Endothelial cell of umbilical vein (primary cell): ENCODE data around the gene CENPF. TPM values are rescaled to one million over a fixed set of nuclear protein-coding genes. Genes with fewer than 3 reads are reported as not detected.

ENCODE experiments used
- BruUV-seq: library from RNA; stranded (reverse); fragments of 400-500 nt; replicated peaks from 2 replicates; lab custom pipeline; 2021; lab: Mats Ljungman, UMichigan
- CTCF ChIA-PET: fragments of 300-600, 350-600 bp; sonication (Branson Sonifier 250); formaldehyde crosslinking; loops from one replicate; lab custom pipeline; 2021; ENCODE audit warnings: antibody characterized with exemption, inconsistent platforms; lab: Charles Lee
- POLR2A ChIA-PET: fragments of 300-600, 350-600 bp; sonication (Branson Sonifier 250); formaldehyde crosslinking; loops from one replicate; lab custom pipeline; 2021; ENCODE audit warnings: antibody characterized with exemption, inconsistent platforms; lab: Charles Lee
- DNase-seq: peaks from one replicate; pipeline ENCODE4 v3.0.0-alpha.2; 2011; ENCODE audit warnings: low read depth, low spot score
- FAIRE-seq: peaks from 2 replicates; lab custom pipeline; 2011; peaks lifted over from hg19 to GRCh38; lab: Jason Lieb, UNC
- H2AFZ ChIP-seq: 2 replicates; pipeline ENCODE4 v1.6.0; 2012; ENCODE audit warnings: low read depth, low read length, control low read depth, inconsistent platforms
- H3K27ac ChIP-seq: 2 replicates; pipeline ENCODE4 v1.5.1; 2011; ENCODE audit warnings: low read depth, mild to moderate bottlenecking, control low read depth, low read length, moderate library complexity; ENCODE audit not compliant: insufficient read depth
- H3K27me3 ChIP-seq, 2 experiments: 2 replicates each; pipeline versions ENCODE4 v1.6.0 to v1.6.1; 2011; ENCODE audit warnings: low read length in 2 of 2, mixed read lengths in 1 of 2; ENCODE audit not compliant: control insufficient read depth in 2 of 2, insufficient read depth in 2 of 2
- H3K36me3 ChIP-seq, 2 experiments: 2 replicates in 1 of 2; 3 replicates in 1 of 2; pipeline ENCODE4 v1.5.1; 2011; ENCODE audit warnings: low read length in 2 of 2, mild to moderate bottlenecking in 1 of 2, moderate library complexity in 1 of 2; ENCODE audit not compliant: control insufficient read depth in 2 of 2, insufficient read depth in 2 of 2; ENCODE audit errors: extremely low read depth in 1 of 2
- H3K4me1 ChIP-seq: 3 replicates; pipeline ENCODE4 v1.5.1; 2011; ENCODE audit warnings: mild to moderate bottlenecking, low read length; ENCODE audit not compliant: control insufficient read depth, insufficient read depth; ENCODE audit errors: extremely low read depth
- H3K4me2 ChIP-seq: 2 replicates; pipeline ENCODE4 v1.6.1; 2011; ENCODE audit warnings: low read length, control low read depth, mixed read lengths; ENCODE audit not compliant: insufficient read depth
- H3K4me3 ChIP-seq, 3 experiments: fragments of 200-600 bp in 1 of 3; sonication (generic), shearing (Covaris generic) in 1 of 3; replicated peaks in 1 of 3; 2 replicates each; pipeline ENCODE4 v1.5.1; 2011 to 2016; ENCODE audit warnings: control low read depth in 3 of 3, low read length in 3 of 3, mild to moderate bottlenecking in 2 of 3, inconsistent platforms in 1 of 3, low read depth in 1 of 3, moderate library complexity in 1 of 3; ENCODE audit not compliant: insufficient read depth in 1 of 3
- H3K79me2 ChIP-seq: 2 replicates; pipeline ENCODE4 v1.6.0; 2012; ENCODE audit warnings: low read length, inconsistent platforms; ENCODE audit not compliant: control insufficient read depth, insufficient read depth
- H3K9ac ChIP-seq: replicated peaks from 2 replicates; pipeline ENCODE3; 2011; ENCODE audit warnings: low read length, control low read depth; ENCODE audit not compliant: insufficient read depth; ENCODE audit errors: extremely low read depth
- H3K9me1 ChIP-seq: replicated peaks from 3 replicates; pipeline ENCODE4 v1.6.0; 2011; ENCODE audit warnings: mild to moderate bottlenecking, low read length; ENCODE audit not compliant: control insufficient read depth, insufficient read depth; ENCODE audit errors: extremely low read depth
- H3K9me3 ChIP-seq: replicated peaks from 2 replicates; pipeline ENCODE4 v1.5.1; 2012; ENCODE audit warnings: low read length, inconsistent platforms; ENCODE audit not compliant: control insufficient read depth, insufficient read depth
- H4K20me1 ChIP-seq: replicated peaks from 2 replicates; pipeline ENCODE3; 2011; ENCODE audit warnings: mild to moderate bottlenecking, low read length; ENCODE audit not compliant: control insufficient read depth, insufficient read depth; ENCODE audit errors: extremely low read depth
- CTCF ChIP-seq, 2 donors: IDR thresholded peaks; 1 replicate in 1 of 2; 2 replicates in 1 of 2; pipeline ENCODE4 v1.5.1; 2011; ENCODE audit warnings: low read length in 2 of 2, mild to moderate bottlenecking in 2 of 2, moderate library complexity in 2 of 2, control low read depth in 1 of 2, inconsistent platforms in 1 of 2, low read depth in 1 of 2; ENCODE audit not compliant: insufficient read depth in 1 of 2; ENCODE audit errors: extremely low read depth in 1 of 2
- FOS ChIP-seq: IDR thresholded peaks from 2 replicates; pipeline ENCODE4 v1.6.1; 2011; ENCODE audit warnings: mild to moderate bottlenecking, low read length, moderate library complexity, borderline replicate concordance; ENCODE audit not compliant: insufficient read depth
- JUN ChIP-seq: IDR thresholded peaks from 2 replicates; pipeline ENCODE4 v1.6.1; 2011; ENCODE audit warnings: borderline replicate concordance, low read depth; ENCODE audit not compliant: insufficient read length, insufficient read depth
- POLR2AphosphoS5 ChIP-seq: IDR thresholded peaks from 2 replicates; pipeline ENCODE4 v1.6.1; 2012; ENCODE audit warnings: low read depth, mild to moderate bottlenecking, control low read depth, low read length, moderate library complexity; ENCODE audit not compliant: insufficient read depth
- dilution Hi-C: fragments of 300-500 bp; cut with MboI; formaldehyde crosslinking; loops from one replicate; pipeline ENCODE4 v1.15.0; 2019; ENCODE audit warnings: low sequenced_read_pairs; ENCODE audit not compliant: extremely low pct_ligation_motif_present
- intact Hi-C: fragments of 100-400 bp; cut with micrococcal nuclease; formaldehyde crosslinking; loops from one replicate; pipeline ENCODE4 v1.10.0; 2022
- polyA plus RNA-seq, 4 experiments: library from polyadenylated mRNA; depleted of rRNA in 3 of 4; stranded (reverse) in 3 of 4; unstranded in 1 of 4; fragments of >200 nt; gene quantifications; 2 replicates each; pipeline versions ENCODE4 v1.2.1 to v1.2.3, GENCODE V29; 2011 to 2012; ENCODE audit warnings: missing spikeins in 1 of 4
- total RNA-seq: library from RNA; stranded (reverse); gene quantifications from 2 replicates; pipeline ENCODE4 v1.2.3, GENCODE V29; 2021

The CENPF gene
- total and polyA plus RNA-seq, 2 donors (not counting 3 experiments of a cell fraction or from before 2014, with no cell fraction given), result 6.4 to 66.2 TPM

DNA sequence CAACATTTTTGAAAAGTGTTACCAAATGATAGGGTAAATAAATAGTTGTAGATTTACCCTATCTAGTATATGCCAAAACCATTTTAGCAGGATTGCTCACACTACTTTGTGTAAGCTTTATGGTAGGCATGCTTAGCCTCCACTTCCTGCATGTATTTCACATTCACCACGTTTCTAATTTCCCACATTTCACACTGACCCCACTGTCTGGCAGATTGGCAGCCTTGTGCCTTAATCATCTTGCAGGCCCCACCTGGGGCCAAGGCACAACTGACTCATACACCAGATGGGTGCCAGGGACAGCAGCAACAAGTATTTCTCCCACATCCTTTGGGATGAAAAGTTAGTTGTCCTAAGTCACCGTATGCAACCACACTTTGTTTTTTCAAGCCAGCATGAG is 21.2 kb upstream of the CENPF start:
- Histone ChIP-seq H3K9ac (no peak overlapping the region), H3K9me3 (no peaks in the 10 kb centered on the region), H3K9me1 (no peaks in the 10 kb centered on the region), H3K4me3 (no peak overlapping the region), H3K79me2 (no peaks in the 10 kb centered on the region), H3K36me3 (no peaks in the 10 kb centered on the region), H3K4me2 (no peak overlapping the region), H3K27ac (no peak overlapping the region), H3K27me3 (no peaks in the 10 kb centered on the region), H4K20me1 (no peaks in the 10 kb centered on the region), H3K4me1 (peaks cover 14% of the 10 kb centered on the region), H2AFZ (peak overlapping the region; percentile 75)
- BruUV-seq, result no TSS peak
- dilution Hi-C loops, result loop anchor here (25.0 kb wide), 1 partner anchor 244 kb away; no protein-coding TSS in a partner anchor
- peak; percentile 52 for FAIRE-seq
- ChIA-PET CTCF (interaction anchor here (0.6 to 10.2 kb wide), 10 partner anchors 11 to 249 kb away, joined by 3 to 359 read pairs (median 4); partner anchors contain the start of gene PTPN14), POLR2A (no interaction called here)
- peak; percentile 68 for DNase-seq
- TF ChIP-seq FOS (peak; percentile 60), CTCF (IDR thresholded peaks at IDR 0.05; ENCODE audit: extremely low read depth in 1 of 2, insufficient read depth in 1 of 2, low read depth in 1 of 2, low read length in 2 of 2) (no peak), JUN (peak; percentile 29), POLR2AphosphoS5 (peak; percentile 16)
- intact Hi-C loops, result loop anchor here (2.0 kb wide), 1 partner anchor 15 kb away; no protein-coding TSS in a partner anchor
